ENCODE data around the gene MRS2. TPM values are rescaled to one million over a fixed set of nuclear protein-coding genes. Genes with fewer than 3 reads are reported as not detected.

The MRS2 gene
- polyA plus RNA-seq, 1 of the 3 experiments (the other 2 are of a cell fraction) = 9.4 TPM

DNA sequence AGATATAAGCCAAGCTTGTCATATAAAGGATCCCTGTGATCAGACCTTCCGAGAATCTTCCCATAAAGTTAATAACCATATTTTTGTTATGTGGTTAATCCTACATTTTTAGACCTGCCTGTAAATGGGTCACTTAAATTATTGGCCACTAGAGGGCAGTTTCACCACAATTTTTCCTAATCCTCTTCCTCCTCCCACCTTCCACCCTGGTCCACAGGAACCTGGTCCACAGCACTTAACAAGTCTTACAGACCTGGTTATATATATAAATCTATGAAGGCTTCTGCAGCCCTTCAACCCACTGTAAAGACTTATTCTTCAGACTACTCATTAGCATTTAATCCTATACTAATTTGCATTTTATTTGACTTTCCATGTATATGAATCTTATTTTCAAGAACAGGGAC lies 28.3 kb downstream of the MRS2 start:
- no peak for TF ChIP-seq CHD2 (IDR thresholded peaks at IDR 0.05; ENCODE audit: low read length, partially characterized antibody)
- TF ChIP-seq GABPA (IDR thresholded peaks at IDR 0.05; ENCODE audit: low read depth) = no peak
- TF ChIP-seq, protein P1, sequence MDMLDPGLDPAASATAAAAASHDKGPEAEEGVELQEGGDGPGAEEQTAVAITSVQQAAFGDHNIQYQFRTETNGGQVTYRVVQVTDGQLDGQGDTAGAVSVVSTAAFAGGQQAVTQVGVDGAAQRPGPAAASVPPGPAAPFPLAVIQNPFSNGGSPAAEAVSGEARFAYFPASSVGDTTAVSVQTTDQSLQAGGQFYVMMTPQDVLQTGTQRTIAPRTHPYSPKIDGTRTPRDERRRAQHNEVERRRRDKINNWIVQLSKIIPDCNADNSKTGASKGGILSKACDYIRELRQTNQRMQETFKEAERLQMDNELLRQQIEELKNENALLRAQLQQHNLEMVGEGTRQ (IDR thresholded peaks at IDR 0.05; ENCODE audit: borderline replicate concordance, low read depth, low read length) = no peak
- peak; percentile 23; the same call in 1 of the 2 replicates for TF ChIP-seq SMC3 (IDR thresholded peaks at IDR 0.05; ENCODE audit: low read depth, low read length)
- no peak for TF ChIP-seq TAF1 (IDR thresholded peaks at IDR 0.05; ENCODE audit: borderline replicate concordance, low read depth, low read length)
- TF ChIP-seq, protein P2, sequence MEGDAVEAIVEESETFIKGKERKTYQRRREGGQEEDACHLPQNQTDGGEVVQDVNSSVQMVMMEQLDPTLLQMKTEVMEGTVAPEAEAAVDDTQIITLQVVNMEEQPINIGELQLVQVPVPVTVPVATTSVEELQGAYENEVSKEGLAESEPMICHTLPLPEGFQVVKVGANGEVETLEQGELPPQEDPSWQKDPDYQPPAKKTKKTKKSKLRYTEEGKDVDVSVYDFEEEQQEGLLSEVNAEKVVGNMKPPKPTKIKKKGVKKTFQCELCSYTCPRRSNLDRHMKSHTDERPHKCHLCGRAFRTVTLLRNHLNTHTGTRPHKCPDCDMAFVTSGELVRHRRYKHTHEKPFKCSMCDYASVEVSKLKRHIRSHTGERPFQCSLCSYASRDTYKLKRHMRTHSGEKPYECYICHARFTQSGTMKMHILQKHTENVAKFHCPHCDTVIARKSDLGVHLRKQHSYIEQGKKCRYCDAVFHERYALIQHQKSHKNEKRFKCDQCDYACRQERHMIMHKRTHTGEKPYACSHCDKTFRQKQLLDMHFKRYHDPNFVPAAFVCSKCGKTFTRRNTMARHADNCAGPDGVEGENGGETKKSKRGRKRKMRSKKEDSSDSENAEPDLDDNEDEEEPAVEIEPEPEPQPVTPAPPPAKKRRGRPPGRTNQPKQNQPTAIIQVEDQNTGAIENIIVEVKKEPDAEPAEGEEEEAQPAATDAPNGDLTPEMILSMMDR (IDR thresholded peaks at IDR 0.05) = peak; percentile 81
- TF ChIP-seq RAD21 (IDR thresholded peaks at IDR 0.05; ENCODE audit: low read length) = peak; percentile 61
- ChIA-PET POLR2A (no interaction called here), CTCF (interaction anchor here (0.6 to 2.4 kb wide), 12 partner anchors 12 to 152 kb away, joined by 3 to 6 read pairs (median 4); partner anchors contain the start of gene ALDH5A1)
- Histone ChIP-seq H3K27me3 (ENCODE audit: insufficient read depth) (no peaks in the 10 kb centered on the region), H3K4me2 (no peak overlapping the region), H3K27ac (ENCODE audit: low read depth in 2 of 2, low read length in 1 of 2) (no peak overlapping the region), H3K9me2 (no peaks in the 10 kb centered on the region), H3K9ac (no peak overlapping the region), H3K4me3 (ENCODE audit: low read depth in 2 of 2, low read length in 1 of 2) (no peak overlapping the region), H3K4me1 (ENCODE audit: control insufficient read depth in 1 of 2, insufficient read depth in 2 of 2, low read depth in 1 of 2, low read length in 1 of 2) (no peaks in the 10 kb centered on the region; a peak in 1 of 4 replicates), H3K9me3 (no peaks in the 10 kb centered on the region), H3K79me2 (ENCODE audit: insufficient read depth) (no peaks in the 10 kb centered on the region), H2AFZ (ENCODE audit: low read depth) (no peak overlapping the region), H3K36me3 (replicated peaks in 1 of 2; ENCODE audit: control insufficient read depth in 1 of 2, insufficient read depth in 2 of 2, low read length in 1 of 2) (peaks cover under 1 to 7% of the 10 kb centered on the region in 2 experiments), H3F3A (replicated peaks; ENCODE audit: insufficient read depth) (peaks cover 6% of the 10 kb centered on the region), H4K20me1 (ENCODE audit: insufficient read depth) (no peaks in the 10 kb centered on the region)
- DNase-seq = peak; percentile 66
- 64% methylated on average over 1 of the region's 1 CpG for WGBS (ENCODE audit: low lambda C conversion rate)

DNA sequence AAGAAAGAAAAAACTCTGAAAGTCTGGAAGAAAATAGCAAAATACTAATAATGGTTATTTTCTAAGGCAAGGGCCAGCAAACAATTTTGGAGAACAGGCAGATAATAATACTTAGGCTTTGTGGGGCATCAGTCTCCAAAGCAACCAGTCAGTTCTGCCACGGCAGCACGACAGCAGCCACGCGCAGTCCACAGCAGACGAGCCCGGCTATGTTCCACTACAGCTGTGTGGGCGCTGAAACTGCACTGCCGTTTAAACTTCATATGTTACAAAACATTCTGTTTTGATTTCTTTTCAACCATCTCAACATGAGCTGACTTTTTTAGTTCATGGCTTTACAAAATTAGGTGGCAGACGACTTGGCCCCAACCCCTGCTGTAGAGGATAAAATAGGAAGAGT lies 29.9 kb downstream of the MRS2 start:
- POLR2A ChIA-PET = no interaction called here
- no peak overlapping the region for H3K4me3 ChIP-seq (ENCODE audit: low read depth in 2 of 2, low read length in 1 of 2)
- H3K4me1 ChIP-seq (ENCODE audit: control insufficient read depth in 1 of 2, insufficient read depth in 2 of 2, low read depth in 1 of 2, low read length in 1 of 2) = no peaks in the 10 kb centered on the region; a peak in 1 of 4 replicates
- WGBS (ENCODE audit: low lambda C conversion rate) = 94% methylated on average over 9 of the region's 9 CpGs
- H3F3A ChIP-seq (replicated peaks; ENCODE audit: insufficient read depth) = peaks cover 6% of the 10 kb centered on the region
- no peak overlapping the region for H3K27ac ChIP-seq (ENCODE audit: low read depth in 2 of 2, low read length in 1 of 2)
- no peaks in the 10 kb centered on the region for H3K36me3 ChIP-seq (replicated peaks in 1 of 2; ENCODE audit: control insufficient read depth in 1 of 2, insufficient read depth in 2 of 2, low read length in 1 of 2)
- no peak for DNase-seq
- no peaks in the 10 kb centered on the region for H3K9me3 ChIP-seq
- CTCF ChIA-PET = interaction anchor here (1.2 to 2.4 kb wide), 3 partner anchors 23 to 252 kb away, joined by 3 to 6 read pairs (median 5); no protein-coding TSS in a partner anchor
- no peaks in the 10 kb centered on the region for H3K79me2 ChIP-seq (ENCODE audit: insufficient read depth)
- no peaks in the 10 kb centered on the region for H3K9me2 ChIP-seq
- H3K9ac ChIP-seq = no peak overlapping the region
- no peak overlapping the region for H2AFZ ChIP-seq (ENCODE audit: low read depth)
- TF ChIP-seq RCOR1 (IDR thresholded peaks at IDR 0.05; ENCODE audit: low read length) (no peak), ELF1 (IDR thresholded peaks at IDR 0.05) (no peak), SIN3A (IDR thresholded peaks at IDR 0.05; ENCODE audit: borderline replicate concordance, low read depth, low read length) (no peak), CHD2 (IDR thresholded peaks at IDR 0.05; ENCODE audit: low read length, partially characterized antibody) (no peak), RXRA (IDR thresholded peaks at IDR 0.05; ENCODE audit: borderline replicate concordance, low read depth) (no peak), RFX5 (IDR thresholded peaks at IDR 0.05; ENCODE audit: low read length) (no peak), YY1 (IDR thresholded peaks at IDR 0.05; ENCODE audit: low read depth) (no peak), MEF2A (IDR thresholded peaks at IDR 0.05; ENCODE audit: borderline replicate concordance, low read depth) (no peak)
- TF ChIP-seq, protein P3, sequence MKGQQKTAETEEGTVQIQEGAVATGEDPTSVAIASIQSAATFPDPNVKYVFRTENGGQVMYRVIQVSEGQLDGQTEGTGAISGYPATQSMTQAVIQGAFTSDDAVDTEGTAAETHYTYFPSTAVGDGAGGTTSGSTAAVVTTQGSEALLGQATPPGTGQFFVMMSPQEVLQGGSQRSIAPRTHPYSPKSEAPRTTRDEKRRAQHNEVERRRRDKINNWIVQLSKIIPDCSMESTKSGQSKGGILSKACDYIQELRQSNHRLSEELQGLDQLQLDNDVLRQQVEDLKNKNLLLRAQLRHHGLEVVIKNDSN (IDR thresholded peaks at IDR 0.05; ENCODE audit: borderline replicate concordance, low read depth) = no peak
- TF ChIP-seq, protein P4, sequence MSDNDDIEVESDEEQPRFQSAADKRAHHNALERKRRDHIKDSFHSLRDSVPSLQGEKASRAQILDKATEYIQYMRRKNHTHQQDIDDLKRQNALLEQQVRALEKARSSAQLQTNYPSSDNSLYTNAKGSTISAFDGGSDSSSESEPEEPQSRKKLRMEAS (IDR thresholded peaks at IDR 0.05; ENCODE audit: low read depth) = no peak
- H3K27me3 ChIP-seq (ENCODE audit: insufficient read depth) = no peaks in the 10 kb centered on the region
- no peak overlapping the region for H3K4me2 ChIP-seq
- H4K20me1 ChIP-seq (ENCODE audit: insufficient read depth) = no peaks in the 10 kb centered on the region

Data from SK-N-SH (cell line).